Esophagus muscularis mucosa (tissue), 4 donors: ENCODE results near the gene GPR157.
A peak's percentile ranks its signal among the peaks of the same experiment; 100 is the strongest.

Source experiments
- EP300 ChIP-seq: sonication (generic); formaldehyde crosslinking; IDR thresholded peaks from one replicate; pipeline ENCODE4 v1.6.1; 2017; ENCODE audit warnings: antibody characterized with exemption
- POLR2A ChIP-seq: fragments of 450-650 bp; IDR thresholded peaks from one replicate; pipeline ENCODE4 v1.6.1; 2017; ENCODE audit warnings: antibody characterized with exemption, moderate library complexity, mild to moderate bottlenecking, low read depth
- POLR2AphosphoS5 ChIP-seq, 2 donors: sonication (generic); formaldehyde crosslinking; IDR thresholded peaks; one replicate each; pipeline ENCODE4 v1.6.1; 2017; ENCODE audit warnings: antibody characterized with exemption in 2 of 2
- TF ChIP-seq, protein P1 (sequence below), 3 experiments: fragments of 200-600 bp in 2 of 3; fragments of 450-650 bp in 1 of 3; sonication (generic) in 2 of 3; IDR thresholded peaks; one replicate each; pipeline ENCODE4 v1.5.1; 2017 to 2019; ENCODE audit warnings: antibody characterized with exemption in 3 of 3, mild to moderate bottlenecking in 2 of 3, moderate library complexity in 1 of 3

- peak; percentile 37 for TF ChIP-seq POLR2A
- TF ChIP-seq, protein P1, sequence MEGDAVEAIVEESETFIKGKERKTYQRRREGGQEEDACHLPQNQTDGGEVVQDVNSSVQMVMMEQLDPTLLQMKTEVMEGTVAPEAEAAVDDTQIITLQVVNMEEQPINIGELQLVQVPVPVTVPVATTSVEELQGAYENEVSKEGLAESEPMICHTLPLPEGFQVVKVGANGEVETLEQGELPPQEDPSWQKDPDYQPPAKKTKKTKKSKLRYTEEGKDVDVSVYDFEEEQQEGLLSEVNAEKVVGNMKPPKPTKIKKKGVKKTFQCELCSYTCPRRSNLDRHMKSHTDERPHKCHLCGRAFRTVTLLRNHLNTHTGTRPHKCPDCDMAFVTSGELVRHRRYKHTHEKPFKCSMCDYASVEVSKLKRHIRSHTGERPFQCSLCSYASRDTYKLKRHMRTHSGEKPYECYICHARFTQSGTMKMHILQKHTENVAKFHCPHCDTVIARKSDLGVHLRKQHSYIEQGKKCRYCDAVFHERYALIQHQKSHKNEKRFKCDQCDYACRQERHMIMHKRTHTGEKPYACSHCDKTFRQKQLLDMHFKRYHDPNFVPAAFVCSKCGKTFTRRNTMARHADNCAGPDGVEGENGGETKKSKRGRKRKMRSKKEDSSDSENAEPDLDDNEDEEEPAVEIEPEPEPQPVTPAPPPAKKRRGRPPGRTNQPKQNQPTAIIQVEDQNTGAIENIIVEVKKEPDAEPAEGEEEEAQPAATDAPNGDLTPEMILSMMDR (IDR thresholded peaks at IDR 0.05) = no peak
- no peak for TF ChIP-seq EP300
- TF ChIP-seq POLR2AphosphoS5 (IDR thresholded peaks at IDR 0.05) = no peak
Observed at GRCh38 chr1:9128166-9128519, 759 bp downstream of the GPR157 start.
